Activated naive CD8-positive, alpha-beta T cell treated with anti-CD3 and anti-CD28 coated beads, Interleukin-2, amount 50 U/mL, for 24 hours (primary cell): ENCODE measurements around the gene SCN10A.
A peak's percentile ranks its signal among the peaks of the same experiment; 100 is the strongest.

Experiments
- ATAC-seq: fragments of 150-1000 bp; cut with Tn5 transposase; one replicate; pipeline ENCODE4 v1.10.0; 2021
- DNase-seq: peaks from one replicate; pipeline ENCODE4 v3.0.0; 2021
- H3K27ac Mint-ChIP-seq: one replicate; pipeline ENCODE4 v1.8.0; 2021; ENCODE audit warnings: mild to moderate bottlenecking, mixed read lengths
- H3K27me3 Mint-ChIP-seq: one replicate; pipeline ENCODE4 v1.8.0; 2021; ENCODE audit warnings: mixed read lengths
- H3K36me3 Mint-ChIP-seq: one replicate; pipeline ENCODE4 v1.8.0; 2021; ENCODE audit warnings: low read depth, mixed read lengths
- H3K4me1 Mint-ChIP-seq: one replicate; pipeline ENCODE4 v1.8.0; 2021; ENCODE audit warnings: mixed read lengths
- H3K4me3 Mint-ChIP-seq: one replicate; pipeline ENCODE4 v1.8.0; 2021; ENCODE audit warnings: mild to moderate bottlenecking, moderate library complexity, mixed read lengths
- H3K9me3 Mint-ChIP-seq: one replicate; pipeline ENCODE4 v1.8.0; 2021; ENCODE audit warnings: mixed read lengths

Gene SCN10A

DNA sequence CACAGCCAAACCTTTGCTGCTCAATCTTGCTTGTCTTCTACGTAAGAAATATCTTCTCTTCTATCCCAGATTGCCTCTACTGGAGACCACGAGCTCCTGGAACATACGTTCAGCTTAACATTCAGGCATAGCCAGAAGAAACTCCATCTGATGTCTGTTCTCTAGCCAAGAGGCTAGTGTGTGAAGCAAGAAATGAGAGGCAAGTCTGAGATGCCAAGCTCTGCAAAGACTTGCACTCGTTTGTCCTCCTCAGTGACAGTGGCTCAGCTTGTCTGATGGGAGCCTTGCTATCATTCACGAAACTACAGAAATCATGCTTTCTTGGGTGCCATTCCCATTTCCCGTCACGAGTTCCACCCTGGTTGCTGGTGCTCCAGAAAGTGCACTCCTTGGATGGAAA, at the start of gene SCN10A:
Gene SCN10A, minus strand, starts transcription at position 192 of the 400 bp plus-strand sequence. CDS start 22,207 bp downstream, outside the sequence.
- Mint-ChIP-seq H3K27me3 (peaks cover 9% of the 10 kb centered on the region), H3K27ac (no peak within 1 kb of the TSS), H3K4me3 (no peak within 1 kb of the TSS), H3K4me1 (no peaks in the 10 kb centered on the region), H3K36me3 (no peaks in the 10 kb centered on the region), H3K9me3 (no peaks in the 10 kb centered on the region)
- no peak for ATAC-seq
- no peak for DNase-seq

DNA sequence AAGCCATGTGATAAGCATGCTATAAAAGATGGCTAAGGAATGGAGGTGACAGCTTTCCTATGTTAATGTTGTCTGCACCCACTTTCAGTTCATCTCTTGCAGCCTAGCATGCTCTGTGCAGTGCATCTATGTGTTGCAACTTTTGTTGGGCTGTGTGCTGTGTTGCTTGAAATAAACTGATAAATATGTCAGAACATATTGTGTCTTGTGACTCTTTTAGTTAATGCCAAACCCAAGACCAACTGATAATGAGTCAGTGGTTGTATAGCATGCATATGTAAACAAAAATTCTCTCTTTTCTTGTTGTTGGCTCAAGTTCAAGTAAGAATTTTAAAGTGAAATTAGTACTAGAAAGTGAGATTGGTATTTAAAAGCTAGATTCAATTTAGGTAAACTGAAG, 37.0 kb upstream of the SCN10A start:
- no peaks in the 10 kb centered on the region for H3K4me1 Mint-ChIP-seq
- peaks cover 11% of the 10 kb centered on the region for H3K9me3 Mint-ChIP-seq
- no peak overlapping the region for H3K27ac Mint-ChIP-seq
- no peak overlapping the region for H3K4me3 Mint-ChIP-seq
- peaks cover 5% of the 10 kb centered on the region for H3K27me3 Mint-ChIP-seq
- ATAC-seq: no peak
- no peaks in the 10 kb centered on the region for H3K36me3 Mint-ChIP-seq
- DNase-seq: no peak

DNA sequence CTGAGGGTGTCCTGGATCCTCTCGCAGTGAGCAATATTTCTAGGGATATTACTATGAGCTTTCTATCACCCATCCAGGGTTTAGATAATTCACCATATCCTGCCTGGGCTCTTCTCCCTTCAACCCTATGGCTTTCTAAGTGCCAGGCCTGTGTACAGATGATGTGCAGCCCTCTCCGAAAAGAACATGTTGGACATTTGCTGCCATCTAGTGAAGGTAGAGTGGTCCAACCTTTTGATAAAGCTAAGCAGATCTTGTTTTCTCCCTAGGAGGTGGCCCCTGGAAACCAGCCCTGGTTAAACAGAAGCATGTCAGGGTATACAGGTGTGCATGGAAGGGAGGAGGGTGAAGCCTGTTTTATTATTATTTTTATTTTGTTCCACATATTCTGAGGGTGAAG, 27.9 kb upstream of the SCN10A start:
- no peak for DNase-seq
- Mint-ChIP-seq H3K9me3 (no peaks in the 10 kb centered on the region), H3K4me3 (no peak overlapping the region), H3K27ac (no peak overlapping the region), H3K36me3 (no peaks in the 10 kb centered on the region), H3K4me1 (no peaks in the 10 kb centered on the region), H3K27me3 (peaks cover 14% of the 10 kb centered on the region)
- ATAC-seq: peak; percentile 49

DNA sequence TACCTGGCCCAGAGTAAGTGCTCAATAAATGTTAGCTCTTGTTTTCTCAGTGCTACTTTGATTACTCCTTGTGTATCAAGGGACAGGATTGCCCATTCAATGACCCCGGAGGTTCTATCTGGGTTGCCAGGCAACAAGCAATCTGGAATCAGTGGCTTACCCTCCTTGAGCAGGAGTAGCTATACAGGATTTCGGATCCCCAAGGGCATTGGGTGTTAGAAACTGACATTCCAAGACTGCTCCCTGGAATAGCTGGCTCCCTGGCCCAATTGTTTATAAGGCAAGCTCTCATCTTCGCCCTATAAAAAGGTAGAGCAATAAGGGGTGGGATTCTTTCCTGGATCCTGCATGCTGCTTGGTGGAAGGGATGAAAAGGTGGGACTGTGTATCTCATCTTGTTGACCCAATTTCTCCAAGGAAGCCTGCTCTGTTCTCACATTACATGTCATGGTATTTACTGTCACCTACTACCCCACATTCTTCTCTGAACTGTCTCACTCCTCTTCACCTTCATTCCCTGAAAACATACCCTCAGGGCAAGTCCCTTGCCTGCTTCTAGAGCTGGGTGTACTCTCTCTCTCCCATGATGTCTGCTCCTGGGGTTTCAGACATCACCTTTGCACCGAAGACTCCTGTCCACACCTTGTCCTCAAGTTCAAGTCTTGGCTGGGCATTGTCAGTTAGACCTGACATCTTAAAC, 26.4 kb upstream of the SCN10A start:
- Mint-ChIP-seq H3K4me1 (no peaks in the 10 kb centered on the region), H3K9me3 (no peaks in the 10 kb centered on the region), H3K27ac (no peak overlapping the region), H3K36me3 (no peaks in the 10 kb centered on the region), H3K27me3 (peaks cover 13% of the 10 kb centered on the region), H3K4me3 (no peak overlapping the region)
- DNase-seq (no peak), ATAC-seq (no peak)

DNA sequence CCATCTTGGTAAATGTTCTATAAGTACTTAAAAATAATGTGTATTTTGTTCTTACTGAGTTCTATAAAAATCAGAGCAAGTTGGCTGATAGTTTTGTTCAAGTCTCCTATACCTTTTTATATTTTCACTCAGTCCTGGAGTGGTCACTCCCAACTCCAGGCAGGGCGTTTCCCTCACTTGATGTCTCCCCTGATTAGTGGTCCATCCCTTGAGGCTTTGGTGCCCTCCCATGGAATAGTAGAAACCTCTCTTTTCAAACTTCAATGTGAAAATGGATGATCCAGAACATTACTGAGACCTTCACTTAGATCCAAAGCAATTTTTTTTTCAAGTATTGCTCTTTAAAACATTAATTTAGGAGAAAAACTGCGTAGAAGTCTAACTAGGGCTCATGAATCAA, 25.0 kb upstream of the SCN10A start:
- Mint-ChIP-seq H3K27ac (no peak overlapping the region), H3K9me3 (no peaks in the 10 kb centered on the region), H3K4me3 (no peak overlapping the region), H3K4me1 (no peaks in the 10 kb centered on the region), H3K27me3 (peaks cover 13% of the 10 kb centered on the region), H3K36me3 (no peaks in the 10 kb centered on the region)
- DNase-seq (no peak), ATAC-seq (no peak)

DNA sequence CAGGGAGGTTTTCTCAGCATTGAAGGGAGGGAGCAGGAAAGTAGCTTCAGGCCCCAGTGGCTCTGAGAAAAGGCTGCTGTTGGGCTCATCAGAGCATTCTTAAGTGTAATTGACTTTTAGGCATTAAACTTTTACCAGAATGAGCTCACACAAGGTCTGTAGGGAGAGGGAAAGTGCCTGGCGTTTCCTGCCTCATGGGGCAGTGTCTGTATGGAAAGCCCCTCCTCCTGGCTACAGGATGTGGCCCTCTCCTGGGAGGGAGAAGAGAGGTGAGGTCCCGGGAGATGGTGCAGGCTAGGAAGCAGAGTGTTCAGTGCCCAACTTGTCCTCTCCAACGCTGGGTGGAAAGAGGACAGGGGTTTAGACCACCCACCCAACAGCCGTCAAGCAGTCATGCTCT, 21.3 kb upstream of the SCN10A start:
- H3K36me3 Mint-ChIP-seq: no peaks in the 10 kb centered on the region
- no peaks in the 10 kb centered on the region for H3K9me3 Mint-ChIP-seq
- ATAC-seq: no peak

DNA sequence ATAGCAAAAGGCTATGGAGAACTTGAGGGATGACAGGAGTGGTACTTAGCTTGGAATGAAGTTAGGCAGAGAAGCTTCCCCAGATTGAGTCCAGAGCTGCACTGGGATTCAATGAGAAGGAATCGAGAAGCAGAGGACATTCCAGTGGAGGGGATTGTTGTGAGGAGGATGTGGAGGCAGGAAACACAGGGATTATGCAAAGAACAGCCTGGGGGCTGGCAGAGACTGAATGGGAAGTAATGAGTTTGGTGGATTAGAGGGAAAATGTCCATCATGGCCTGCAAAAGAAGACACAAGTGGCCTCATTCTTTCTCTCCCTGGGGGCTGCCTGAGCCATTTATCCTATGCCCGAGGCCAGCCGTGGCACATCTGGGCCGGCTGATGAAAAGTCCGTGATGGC, 20.5 kb upstream of the SCN10A start:
- Mint-ChIP-seq H3K27me3 (peaks cover 3% of the 10 kb centered on the region), H3K9me3 (no peaks in the 10 kb centered on the region), H3K4me3 (no peak overlapping the region), H3K27ac (no peak overlapping the region), H3K4me1 (peaks cover 20% of the 10 kb centered on the region), H3K36me3 (no peaks in the 10 kb centered on the region)
- DNase-seq: no peak
- no peak for ATAC-seq

More for the DNA sequence above, 21.3 kb upstream of the SCN10A start:
- H3K27me3 Mint-ChIP-seq: peaks cover 3% of the 10 kb centered on the region
- H3K27ac Mint-ChIP-seq: no peak overlapping the region
- H3K4me1 Mint-ChIP-seq: peaks cover 20% of the 10 kb centered on the region
- H3K4me3 Mint-ChIP-seq: no peak overlapping the region
- no peak for DNase-seq

DNA sequence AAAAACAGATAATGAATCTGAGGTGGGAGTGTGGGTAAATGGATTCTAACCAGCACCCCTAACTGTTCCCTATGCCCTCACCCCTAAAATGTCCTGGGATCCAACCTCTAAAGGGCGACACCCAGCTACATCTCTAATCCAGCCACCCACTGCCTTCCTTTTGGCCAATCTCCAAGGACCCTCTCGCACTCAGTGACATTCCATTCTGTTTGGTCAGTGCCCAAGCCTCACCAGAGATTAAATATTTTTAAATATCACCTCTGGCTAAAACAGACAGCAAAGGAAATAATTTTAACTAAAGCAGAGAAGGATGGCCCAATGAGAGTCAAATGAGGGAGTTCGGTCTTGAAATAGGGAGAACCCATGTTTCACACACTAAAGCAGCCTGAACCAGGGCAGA, 19.9 kb upstream of the SCN10A start:
- DNase-seq (no peak), ATAC-seq (no peak)
- no peaks in the 10 kb centered on the region for H3K9me3 Mint-ChIP-seq
- H3K4me1 Mint-ChIP-seq: peaks cover 20% of the 10 kb centered on the region
- H3K27ac Mint-ChIP-seq: no peak overlapping the region
- H3K36me3 Mint-ChIP-seq: no peaks in the 10 kb centered on the region
- no peak overlapping the region for H3K4me3 Mint-ChIP-seq
- H3K27me3 Mint-ChIP-seq: peaks cover 3% of the 10 kb centered on the region

DNA sequence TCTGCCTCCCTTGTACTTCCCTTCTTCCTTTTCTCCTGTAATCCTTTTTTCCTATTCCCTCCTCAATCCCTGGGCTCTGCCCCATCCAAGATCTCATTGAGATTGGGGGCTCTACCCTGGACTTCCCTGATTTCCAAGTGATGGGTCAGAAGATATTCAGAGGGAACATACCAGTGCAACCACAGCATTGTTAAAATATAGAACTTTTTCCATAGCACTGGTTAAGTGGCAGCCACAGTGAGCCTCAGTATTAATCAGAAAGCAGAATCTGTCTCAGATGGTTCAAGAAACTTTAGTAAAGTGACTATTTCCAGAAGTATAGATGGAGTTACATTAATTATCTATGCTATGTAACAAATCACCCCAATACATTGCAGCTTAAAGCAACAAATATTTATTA, 18.7 kb upstream of the SCN10A start:
- Mint-ChIP-seq H3K4me3 (peak overlapping the region; percentile 46), H3K4me1 (peaks cover 20% of the 10 kb centered on the region), H3K27me3 (peaks cover 3% of the 10 kb centered on the region), H3K9me3 (no peaks in the 10 kb centered on the region), H3K36me3 (no peaks in the 10 kb centered on the region), H3K27ac (peak overlapping the region; percentile 79)
- ATAC-seq: peak; percentile 52
- DNase-seq: no peak

DNA sequence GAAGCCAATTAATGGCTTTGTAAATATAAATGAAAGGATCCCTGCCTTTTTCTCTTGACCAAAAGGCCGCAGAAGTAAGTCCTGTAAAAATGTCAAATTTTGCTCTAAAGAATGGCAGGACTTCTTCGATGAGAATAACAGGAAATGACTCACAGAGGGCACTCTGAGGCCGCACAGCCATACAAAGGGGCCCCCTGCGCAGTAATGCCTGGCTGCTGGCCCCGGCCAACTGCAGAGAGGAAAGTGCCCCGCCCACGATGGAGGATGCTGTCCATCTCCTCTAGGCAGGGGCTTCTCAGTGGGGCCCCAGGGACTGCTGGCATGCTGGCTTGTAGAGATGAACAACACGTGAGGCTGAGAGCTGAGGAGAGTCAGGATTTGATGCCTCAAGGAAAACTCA, 18.1 kb upstream of the SCN10A start:
- peak; percentile 91 for ATAC-seq
- peak overlapping the region; percentile 79 for H3K27ac Mint-ChIP-seq
- H3K36me3 Mint-ChIP-seq: no peaks in the 10 kb centered on the region
- peak overlapping the region; percentile 22 for H3K4me3 Mint-ChIP-seq
- peaks cover 2% of the 10 kb centered on the region for H3K27me3 Mint-ChIP-seq
- H3K9me3 Mint-ChIP-seq: no peaks in the 10 kb centered on the region
- peaks cover 20% of the 10 kb centered on the region for H3K4me1 Mint-ChIP-seq
- DNase-seq: peak; percentile 64

DNA sequence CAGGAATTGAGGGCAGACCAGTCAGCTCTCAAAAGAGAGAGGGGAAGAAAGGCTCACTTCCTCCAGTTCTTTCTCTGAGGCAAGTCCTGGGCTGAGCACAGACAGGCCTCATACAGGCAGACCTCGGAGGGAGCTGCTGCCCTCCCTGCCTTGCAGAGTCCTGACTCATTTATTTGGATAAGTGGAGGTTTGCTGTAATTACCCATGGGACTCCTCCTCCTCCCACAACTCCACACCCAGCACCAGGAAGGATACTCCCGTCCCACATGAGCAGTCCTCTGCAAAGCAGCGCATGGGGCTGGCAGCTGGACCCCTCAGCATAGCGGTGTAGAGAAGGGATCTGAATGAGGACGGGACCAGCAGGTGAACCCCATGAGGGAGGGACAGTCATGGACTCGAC, 13.4 kb upstream of the SCN10A start:
- Mint-ChIP-seq H3K36me3 (no peaks in the 10 kb centered on the region), H3K4me3 (no peak overlapping the region), H3K9me3 (no peaks in the 10 kb centered on the region), H3K27ac (no peak overlapping the region), H3K27me3 (no peaks in the 10 kb centered on the region), H3K4me1 (peaks cover 11% of the 10 kb centered on the region)
- ATAC-seq (no peak), DNase-seq (no peak)

DNA sequence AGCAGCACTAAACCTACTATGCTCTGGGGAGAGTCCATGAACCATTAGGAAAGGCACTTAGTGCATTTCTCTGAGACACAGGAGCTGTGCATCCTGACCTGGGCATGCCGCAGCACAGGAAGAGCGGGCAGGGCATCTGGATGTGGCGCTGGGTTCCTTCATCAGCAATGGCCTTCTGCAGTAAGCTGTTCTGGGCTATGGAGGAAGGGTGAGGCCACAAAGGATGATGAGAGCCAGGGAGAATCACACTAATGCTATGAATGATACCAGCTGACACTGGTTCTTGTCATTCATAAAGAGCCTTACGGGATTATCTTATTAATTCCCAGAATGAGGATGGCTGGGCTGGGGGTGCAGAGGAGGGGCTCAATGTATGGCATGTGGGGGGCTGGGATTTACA, 12.7 kb upstream of the SCN10A start:
- Mint-ChIP-seq H3K27ac (no peak overlapping the region), H3K36me3 (no peaks in the 10 kb centered on the region), H3K9me3 (no peaks in the 10 kb centered on the region), H3K27me3 (no peaks in the 10 kb centered on the region), H3K4me3 (no peak overlapping the region), H3K4me1 (peaks cover 5% of the 10 kb centered on the region)
- DNase-seq: no peak
- no peak for ATAC-seq

DNA sequence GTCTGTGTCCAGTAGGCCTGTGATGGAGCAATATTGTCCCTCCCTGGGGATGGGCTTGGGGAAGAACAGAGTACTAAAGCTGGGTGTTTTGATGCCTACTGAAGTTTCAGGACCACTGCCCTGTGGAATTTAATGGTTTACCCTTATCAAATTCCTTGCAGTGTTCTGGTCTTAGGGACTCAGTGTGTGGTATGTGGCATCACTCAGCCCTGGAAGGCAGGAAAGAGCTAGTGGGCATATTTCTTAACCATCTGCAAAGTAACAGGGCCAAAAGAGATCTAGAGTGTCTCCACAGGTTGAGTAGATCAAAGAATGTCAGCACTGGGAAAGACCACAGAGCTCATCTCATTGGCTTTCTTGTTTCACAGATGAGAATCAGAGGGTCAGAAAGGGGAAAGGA, 11.8 kb upstream of the SCN10A start:
- DNase-seq: no peak

DNA sequence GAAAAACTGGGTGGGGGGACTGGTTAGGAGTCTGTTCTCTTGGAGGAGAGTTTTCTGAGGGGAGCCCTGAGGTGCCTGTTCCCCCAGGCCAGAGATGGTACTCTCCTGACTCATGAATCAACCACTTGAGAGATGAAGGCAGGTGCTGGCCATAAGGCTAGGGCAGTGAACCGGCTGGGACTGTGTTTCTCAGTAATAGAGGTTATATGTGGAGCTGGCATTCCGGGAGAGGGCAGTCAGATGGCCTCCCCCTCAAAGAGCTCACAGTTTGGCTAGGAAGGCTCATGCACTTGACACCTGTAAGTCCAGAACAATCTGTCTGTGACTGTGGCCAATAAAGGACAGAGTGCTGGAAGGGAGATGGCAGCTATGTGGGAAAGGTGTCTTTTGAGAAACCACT, 10.0 kb upstream of the SCN10A start:
- H3K4me3 Mint-ChIP-seq: no peak overlapping the region
- ATAC-seq: no peak
- H3K9me3 Mint-ChIP-seq: no peaks in the 10 kb centered on the region
- no peaks in the 10 kb centered on the region for H3K36me3 Mint-ChIP-seq
- peaks cover 7% of the 10 kb centered on the region for H3K27me3 Mint-ChIP-seq
- H3K27ac Mint-ChIP-seq: no peak overlapping the region
- DNase-seq: no peak
- no peaks in the 10 kb centered on the region for H3K4me1 Mint-ChIP-seq

More for the DNA sequence above, 11.8 kb upstream of the SCN10A start:
- no peak for ATAC-seq
- Mint-ChIP-seq H3K4me1 (no peaks in the 10 kb centered on the region), H3K4me3 (no peak overlapping the region), H3K9me3 (no peaks in the 10 kb centered on the region), H3K27me3 (no peaks in the 10 kb centered on the region), H3K36me3 (no peaks in the 10 kb centered on the region), H3K27ac (no peak overlapping the region)

DNA sequence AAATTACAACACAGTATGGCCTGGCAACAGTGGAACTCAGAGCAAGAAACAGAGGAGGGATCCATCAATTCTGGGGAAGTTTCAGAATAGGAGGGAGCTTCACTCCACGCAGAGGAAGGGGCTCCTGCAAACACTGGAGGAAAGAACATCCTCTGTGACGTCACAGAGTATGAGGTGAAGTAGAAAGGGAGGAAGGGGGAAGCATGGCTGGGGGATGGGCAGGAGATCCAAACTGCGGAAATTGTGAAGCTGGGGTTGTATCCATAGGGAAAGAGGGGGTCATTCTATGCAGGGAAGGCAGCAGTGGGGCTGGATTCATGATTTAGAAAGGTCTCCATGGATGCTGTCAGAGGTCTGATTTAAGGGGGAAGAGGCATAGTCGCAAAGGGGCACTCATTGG, 8.3 kb upstream of the SCN10A start:
- peaks cover 7% of the 10 kb centered on the region for H3K27me3 Mint-ChIP-seq

DNA sequence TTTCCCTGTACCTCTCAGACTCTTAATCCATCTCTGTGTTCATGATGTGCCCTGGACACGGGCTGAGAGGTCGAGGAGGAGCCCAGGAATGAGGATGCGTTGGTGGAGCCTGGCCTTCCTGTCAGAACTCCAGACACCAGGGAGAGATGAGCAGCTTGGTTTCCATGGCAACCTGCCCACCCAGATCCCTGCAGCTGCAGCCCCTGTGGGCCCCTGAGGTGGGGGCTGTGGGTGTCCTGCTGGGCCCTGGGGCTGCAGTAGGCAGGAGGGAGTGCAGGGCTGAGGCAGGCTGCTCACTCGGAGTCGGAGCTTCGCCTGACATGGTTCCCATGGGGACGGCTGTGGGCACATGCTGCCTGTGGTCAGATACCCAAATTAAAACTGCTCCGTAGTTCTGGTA, 7.7 kb upstream of the SCN10A start:
- no peaks in the 10 kb centered on the region for H3K36me3 Mint-ChIP-seq
- no peak for DNase-seq
- no peaks in the 10 kb centered on the region for H3K9me3 Mint-ChIP-seq
- H3K4me3 Mint-ChIP-seq: no peak overlapping the region
- ATAC-seq: no peak
- H3K27ac Mint-ChIP-seq: no peak overlapping the region
- H3K27me3 Mint-ChIP-seq: peaks cover 7% of the 10 kb centered on the region
- H3K4me1 Mint-ChIP-seq: no peaks in the 10 kb centered on the region

More for the DNA sequence above, 8.3 kb upstream of the SCN10A start:
- DNase-seq: no peak
- Mint-ChIP-seq H3K4me3 (no peak overlapping the region), H3K9me3 (no peaks in the 10 kb centered on the region), H3K27ac (no peak overlapping the region), H3K4me1 (no peaks in the 10 kb centered on the region), H3K36me3 (no peaks in the 10 kb centered on the region)
- ATAC-seq: no peak
